ENCODE measurements around the gene SLC22A5. TPM values are rescaled to one million over a fixed set of nuclear protein-coding genes. Genes with fewer than 3 reads are reported as not detected.

SLC22A5 gene
- total RNA-seq, 1 donor from 2014 or later: 14.7 TPM

GRCh38 chr5:132391870-132392269 lies 22.4 kb downstream of the SLC22A5 start:
- Mint-ChIP-seq H3K4me3 (ENCODE audit: low read depth) (no peak overlapping the region), H3K36me3 (ENCODE audit: insufficient read depth) (peaks cover 3% of the 10 kb centered on the region), H3K4me1 (ENCODE audit: low read depth) (peaks cover 36% of the 10 kb centered on the region), H3K27ac (peak overlapping the region; percentile 56), H3K27me3 (no peaks in the 10 kb centered on the region), H3K9me3 (ENCODE audit: low read depth) (no peaks in the 10 kb centered on the region)
- no peak for DNase-seq (ENCODE audit: low spot score, unreplicated experiment)
- no peak for TF ChIP-seq CTCF (IDR thresholded peaks at IDR 0.05; ENCODE audit: unreplicated experiment)

- H3K36me3 Mint-ChIP-seq (ENCODE audit: insufficient read depth): peaks cover 3% of the 10 kb centered on the region
- no peak for DNase-seq (ENCODE audit: low spot score, unreplicated experiment)
- H3K27ac Mint-ChIP-seq: no peak overlapping the region
These were observed 22.9 kb downstream of the SLC22A5 start for GRCh38 chr5:132392411-132392810.

DNA sequence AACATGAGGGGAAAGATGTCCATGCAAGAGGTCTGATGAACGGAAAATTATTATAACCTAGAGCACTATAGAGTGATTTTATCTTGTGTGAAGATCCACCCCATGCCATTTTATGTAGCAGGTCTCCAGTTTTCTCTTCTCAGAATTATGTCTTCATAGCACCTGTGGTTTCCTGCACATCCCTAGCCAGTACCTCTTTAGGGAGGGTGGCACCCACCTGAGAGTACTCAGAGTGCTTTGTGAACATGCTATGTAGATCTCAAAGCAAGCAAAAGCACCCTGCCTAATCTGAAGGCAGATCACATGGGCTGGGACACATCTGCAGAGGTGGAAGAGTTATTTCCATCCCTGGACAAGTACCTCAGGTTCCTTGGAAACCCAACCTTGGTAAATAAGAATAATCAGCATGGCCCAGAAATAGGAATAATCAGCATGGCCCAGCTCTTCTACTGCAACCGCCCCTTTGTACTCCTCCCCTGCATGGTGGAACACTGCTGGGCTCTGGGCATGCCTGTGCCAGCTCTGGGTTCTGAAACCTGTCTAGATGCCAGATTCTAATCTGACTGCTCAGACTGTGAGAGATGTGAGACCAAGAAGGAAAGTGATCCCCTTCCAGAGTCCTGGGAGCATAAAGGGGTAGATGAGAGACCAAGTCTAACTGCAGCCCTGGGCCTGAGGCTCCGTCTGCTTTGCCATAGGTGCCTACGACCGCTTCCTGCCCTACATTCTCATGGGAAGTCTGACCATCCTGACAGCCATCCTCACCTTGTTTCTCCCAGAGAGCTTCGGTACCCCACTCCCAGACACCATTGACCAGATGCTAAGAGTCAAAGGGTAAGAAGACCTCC lies 23.7 kb downstream of the SLC22A5 start:
- no peak for DNase-seq (ENCODE audit: low spot score, unreplicated experiment)
- H3K4me1 Mint-ChIP-seq (ENCODE audit: low read depth): peaks cover 23% of the 10 kb centered on the region
- H3K27ac Mint-ChIP-seq: no peak overlapping the region
- no peaks in the 10 kb centered on the region for H3K9me3 Mint-ChIP-seq (ENCODE audit: low read depth)
- TF ChIP-seq CTCF (IDR thresholded peaks at IDR 0.05; ENCODE audit: unreplicated experiment): no peak
- H3K36me3 Mint-ChIP-seq (ENCODE audit: insufficient read depth): peaks cover 3% of the 10 kb centered on the region
- no peaks in the 10 kb centered on the region for H3K27me3 Mint-ChIP-seq
- H3K4me3 Mint-ChIP-seq (ENCODE audit: low read depth): no peak overlapping the region

More at GRCh38 chr5:132392411-132392810, 22.9 kb downstream of the SLC22A5 start:
- TF ChIP-seq CTCF (IDR thresholded peaks at IDR 0.05; ENCODE audit: unreplicated experiment): no peak
- Mint-ChIP-seq H3K4me1 (ENCODE audit: low read depth) (peaks cover 31% of the 10 kb centered on the region), H3K4me3 (ENCODE audit: low read depth) (no peak overlapping the region), H3K27me3 (no peaks in the 10 kb centered on the region), H3K9me3 (ENCODE audit: low read depth) (no peaks in the 10 kb centered on the region)

DNA sequence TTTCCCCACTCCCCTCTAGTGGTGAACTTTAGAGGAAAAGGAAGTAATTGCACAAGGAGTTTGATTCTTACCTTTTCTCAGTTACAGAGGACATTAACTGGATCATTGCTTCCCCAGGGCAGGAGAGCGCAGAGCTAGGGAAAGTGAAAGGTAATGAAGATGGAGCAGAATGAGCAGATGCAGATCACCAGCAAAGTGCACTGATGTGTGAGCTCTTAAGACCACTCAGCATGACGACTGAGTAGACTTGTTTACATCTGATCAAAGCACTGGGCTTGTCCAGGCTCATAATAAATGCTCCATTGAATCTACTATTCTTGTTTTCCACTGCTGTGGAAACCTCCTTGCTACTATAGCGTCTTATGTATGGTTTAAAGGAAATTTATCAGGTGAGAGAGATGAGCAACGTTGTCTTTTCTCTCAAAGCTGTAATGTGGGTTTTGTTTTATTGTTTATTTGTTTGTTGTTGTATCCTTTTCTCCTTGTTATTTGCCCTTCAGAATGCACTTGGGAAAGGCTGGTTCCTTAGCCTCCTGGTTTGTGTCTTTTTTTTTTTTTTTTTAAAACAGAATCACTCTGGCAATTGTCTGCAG lies 25.3 kb downstream of the SLC22A5 start:
- peaks cover 24% of the 10 kb centered on the region for H3K4me1 Mint-ChIP-seq (ENCODE audit: low read depth)
- peaks cover 3% of the 10 kb centered on the region for H3K36me3 Mint-ChIP-seq (ENCODE audit: insufficient read depth)
- TF ChIP-seq CTCF (IDR thresholded peaks at IDR 0.05; ENCODE audit: unreplicated experiment): no peak
- peaks cover 5% of the 10 kb centered on the region for H3K27me3 Mint-ChIP-seq
- no peak for DNase-seq (ENCODE audit: low spot score, unreplicated experiment)
- peaks cover 5% of the 10 kb centered on the region for H3K9me3 Mint-ChIP-seq (ENCODE audit: low read depth)
- no peak overlapping the region for H3K4me3 Mint-ChIP-seq (ENCODE audit: low read depth)
- H3K27ac Mint-ChIP-seq: no peak overlapping the region

DNA sequence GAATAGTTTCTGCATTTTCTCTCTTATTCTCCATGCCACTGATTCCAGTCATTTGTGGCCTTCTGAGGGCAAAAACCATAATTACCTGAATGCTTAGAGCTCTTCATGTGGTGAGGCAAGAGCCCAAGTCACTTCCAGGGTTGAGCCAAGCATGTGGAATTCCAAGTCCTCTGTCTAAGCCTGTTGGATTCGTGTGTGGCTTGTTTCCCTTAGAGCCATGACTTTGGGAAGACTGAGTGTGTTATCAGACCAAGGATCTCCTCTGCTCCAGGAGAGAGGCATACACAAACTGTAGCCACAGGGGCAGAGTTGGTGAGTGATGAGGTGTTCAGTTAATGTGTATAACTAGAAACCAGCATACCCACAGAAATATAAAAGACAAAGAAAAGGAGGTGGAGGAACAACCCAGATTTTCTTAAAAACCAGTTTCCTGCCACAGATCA lies 27.1 kb downstream of the SLC22A5 start:
- H3K9me3 Mint-ChIP-seq (ENCODE audit: low read depth): peaks cover 5% of the 10 kb centered on the region
- DNase-seq (ENCODE audit: low spot score, unreplicated experiment): no peak
- peak overlapping the region; percentile 63 for H3K27ac Mint-ChIP-seq
- H3K36me3 Mint-ChIP-seq (ENCODE audit: insufficient read depth): peaks cover 3% of the 10 kb centered on the region
- peaks cover 5% of the 10 kb centered on the region for H3K27me3 Mint-ChIP-seq
- H3K4me1 Mint-ChIP-seq (ENCODE audit: low read depth): peaks cover 13% of the 10 kb centered on the region
- H3K4me3 Mint-ChIP-seq (ENCODE audit: low read depth): no peak overlapping the region
- no peak for TF ChIP-seq CTCF (IDR thresholded peaks at IDR 0.05; ENCODE audit: unreplicated experiment)
